GM23338 (cell line): ENCODE results near the gene STIM1. TPM values are rescaled to one million over a fixed set of nuclear protein-coding genes. Genes with fewer than 3 reads are reported as not detected.

Source experiments
- ATAC-seq: fragments of 200-7000 bp; cut with Tn5 transposase; 3 replicates; pipeline ENCODE4 v1.9.1; 2020
- DNase-seq: peaks from one replicate; pipeline ENCODE4 v3.0.0-alpha.2; 2015; ENCODE audit warnings: low spot score
- H2AFZ ChIP-seq: fragments of 200-600 bp; sonication (generic); 2 replicates; pipeline ENCODE4 v1.8.0; 2016; ENCODE audit warnings: antibody characterized with exemption, mild to moderate bottlenecking, moderate library complexity
- H3F3A ChIP-seq: fragments of 200-600 bp; sonication (generic); replicated peaks from 2 replicates; pipeline ENCODE4 v1.8.0; 2017; ENCODE audit warnings: antibody characterized with exemption, mixed run types, low read depth
- H3K27ac ChIP-seq: fragments of 200-600 bp; sonication (generic); 2 replicates; pipeline ENCODE4 v1.6.1; 2016; ENCODE audit warnings: low read depth
- H3K27me3 ChIP-seq: fragments of 200-600 bp; sonication (generic); 2 replicates; pipeline ENCODE4 v1.8.0; 2016; ENCODE audit warnings: mild to moderate bottlenecking, mixed run types, moderate library complexity; ENCODE audit not compliant: insufficient read depth
- H3K36me3 ChIP-seq: fragments of 200-600 bp; sonication (generic); 2 replicates; pipeline ENCODE4 v1.8.0; 2016; ENCODE audit warnings: mild to moderate bottlenecking; ENCODE audit not compliant: insufficient read depth
- H3K4me1 ChIP-seq: fragments of 200-600 bp; sonication (generic); 2 replicates; pipeline ENCODE4 v1.8.0; 2016; ENCODE audit warnings: mild to moderate bottlenecking, moderate library complexity; ENCODE audit not compliant: insufficient read depth
- H3K4me2 ChIP-seq: fragments of 200-600 bp; sonication (generic); 2 replicates; pipeline ENCODE4 v1.7.1; 2017; ENCODE audit warnings: mixed run types
- H3K4me3 ChIP-seq: fragments of 200-600 bp; sonication (generic); 2 replicates; pipeline ENCODE4 v1.6.1; 2016; ENCODE audit warnings: mixed run types
- H3K79me2 ChIP-seq: fragments of 200-600 bp; sonication (generic); replicated peaks from 2 replicates; pipeline ENCODE4 v1.8.0; 2017; ENCODE audit warnings: mild to moderate bottlenecking; ENCODE audit not compliant: insufficient read depth
- H3K9me2 ChIP-seq: fragments of 200-600 bp; sonication (generic); 2 replicates; pipeline ENCODE4 v1.8.0; 2017; ENCODE audit not compliant: insufficient read depth
- H4K20me1 ChIP-seq: fragments of 200-600 bp; sonication (generic); replicated peaks from 2 replicates; pipeline ENCODE4 v1.8.0; 2017; ENCODE audit warnings: mild to moderate bottlenecking; ENCODE audit not compliant: insufficient read depth
- H3K27ac Mint-ChIP-seq: 2 replicates; pipeline ENCODE4 v1.8.0; 2020; ENCODE audit warnings: inconsistent platforms, mild to moderate bottlenecking, moderate library complexity, mixed read lengths
- H3K27me3 Mint-ChIP-seq: 3 replicates; pipeline ENCODE4 v1.8.0; 2022; ENCODE audit warnings: low read depth, mild to moderate bottlenecking, moderate library complexity, mixed read lengths, inconsistent platforms; ENCODE audit not compliant: insufficient read depth, poor library complexity
- H3K36me3 Mint-ChIP-seq: 3 replicates; pipeline ENCODE4 v1.8.0; 2021; ENCODE audit warnings: low read depth, mild to moderate bottlenecking, inconsistent platforms, moderate library complexity, mixed read lengths
- H3K4me1 Mint-ChIP-seq: 3 replicates; pipeline ENCODE4 v1.8.0; 2020; ENCODE audit warnings: mild to moderate bottlenecking, inconsistent platforms, mixed read lengths
- H3K4me3 Mint-ChIP-seq: 3 replicates; pipeline ENCODE4 v1.8.0; 2021; ENCODE audit warnings: moderate library complexity, mild to moderate bottlenecking, inconsistent platforms, mixed read lengths
- H3K9me3 Mint-ChIP-seq: 3 replicates; pipeline ENCODE4 v1.8.0; 2020; ENCODE audit warnings: moderate library complexity, mild to moderate bottlenecking, inconsistent platforms, mixed read lengths
- CREB1 ChIP-seq: fragments of 250-450 bp; sonication (Bioruptor Pico); IDR thresholded peaks from 2 replicates; pipeline ENCODE4 v1.5.0; 2020; ENCODE audit warnings: low read depth, mild to moderate bottlenecking, moderate library complexity
- ETS1 ChIP-seq: IDR thresholded peaks from 2 replicates; pipeline ENCODE4 v1.6.1; 2016; ENCODE audit warnings: antibody characterized with exemption
- EZH2 ChIP-seq: fragments of 200-600 bp; sonication (generic); IDR thresholded peaks from one replicate; pipeline ENCODE4 v1.8.0; 2017; ENCODE audit warnings: antibody characterized with exemption, mild to moderate bottlenecking, low read depth; ENCODE audit not compliant: unreplicated experiment
- EZH2phosphoT487 ChIP-seq: fragments of 200-600 bp; sonication (generic); IDR thresholded peaks from one replicate; pipeline ENCODE4 v1.8.1; 2018; ENCODE audit warnings: antibody characterized with exemption; ENCODE audit not compliant: unreplicated experiment
- JUNB ChIP-seq: IDR thresholded peaks from one replicate; pipeline ENCODE4 v1.6.1; 2016; ENCODE audit warnings: antibody characterized with exemption; ENCODE audit not compliant: unreplicated experiment
- NANOG ChIP-seq: IDR thresholded peaks from 2 replicates; pipeline ENCODE4 v1.6.1; 2016; ENCODE audit warnings: antibody characterized with exemption, borderline replicate concordance
- POLR2AphosphoS5 ChIP-seq: IDR thresholded peaks from 2 replicates; pipeline ENCODE4 v1.6.1; 2016; ENCODE audit warnings: antibody characterized with exemption, low read depth
- REST ChIP-seq: IDR thresholded peaks from one replicate; pipeline ENCODE4 v1.6.1; 2018; ENCODE audit warnings: antibody characterized with exemption; ENCODE audit not compliant: unreplicated experiment
- STAT1 ChIP-seq: IDR thresholded peaks from one replicate; pipeline ENCODE4 v1.6.1; 2016; ENCODE audit warnings: antibody characterized with exemption; ENCODE audit not compliant: unreplicated experiment
- ZNF114 ChIP-seq: fragments of 250-450 bp; sonication (Bioruptor Pico); IDR thresholded peaks from 2 replicates; pipeline ENCODE4 v1.5.0; 2020; ENCODE audit warnings: mild to moderate bottlenecking, moderate library complexity
- ZNF331 ChIP-seq: fragments of 250-450 bp; sonication (Bioruptor Pico); IDR thresholded peaks from 2 replicates; pipeline ENCODE4 v1.5.0; 2020; ENCODE audit warnings: low read depth, mild to moderate bottlenecking, moderate library complexity
- polyA plus RNA-seq: library from polyadenylated mRNA; unstranded; fragments of >200 nt; fragmentation: Nextera tagmentation; extraction: Ambion mirVana; gene quantifications from 2 replicates; pipeline ENCODE4 v1.2.1, GENCODE V29; 2016
- total RNA-seq: library from RNA; depleted of rRNA; stranded (reverse); fragments of >200 nt; shearing (Covaris generic); gene quantifications from 2 replicates; pipeline ENCODE4 v1.2.3, GENCODE V29; 2014
- TF ChIP-seq, protein P1 (sequence below): fragments of 250-450 bp; sonication (Bioruptor Pico); IDR thresholded peaks from 2 replicates; pipeline ENCODE4 v1.5.0; 2020; ENCODE audit warnings: mild to moderate bottlenecking, moderate library complexity
- TF ChIP-seq, protein P2 (sequence below), 2 experiments: fragments of 200-600 bp in 1 of 2; sonication (generic) in 1 of 2; conservative IDR thresholded peaks; 2 replicates each; pipeline versions ENCODE4 v1.5.1 to v1.6.1; 2016 to 2017; ENCODE audit warnings: antibody characterized with exemption in 2 of 2, low read depth in 2 of 2, mild to moderate bottlenecking in 2 of 2, moderate library complexity in 1 of 2

Gene STIM1
- total and polyA plus RNA-seq, 2 experiments from 2014 or later = 3.5 to 14.0 TPM

DNA sequence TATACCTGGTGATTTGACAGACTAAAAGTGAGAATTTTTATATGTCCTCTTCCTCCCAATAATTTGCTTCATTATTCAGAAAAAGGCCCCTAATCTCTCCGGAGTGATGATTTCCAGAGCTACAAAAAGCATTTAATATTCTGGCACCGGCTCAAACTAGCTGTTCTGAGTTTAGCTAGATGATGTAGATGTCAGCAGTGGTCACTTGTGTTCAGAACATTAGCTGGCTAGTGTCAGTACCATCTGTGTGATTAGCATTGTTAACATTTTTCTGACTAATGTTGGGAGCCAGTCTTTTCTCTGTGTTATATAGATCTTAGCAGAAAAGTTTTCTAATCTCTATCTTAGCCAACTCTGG, 170.5 kb downstream of the STIM1 start:
- Mint-ChIP-seq H3K4me1 (no peaks in the 10 kb centered on the region), H3K27ac (no peak overlapping the region), H3K4me3 (no peak overlapping the region), H3K9me3 (peaks cover 14% of the 10 kb centered on the region), H3K36me3 (0 out of 3 replicates have a peak, but pooled peaks cover 4% of the 10 kb centered on the region), H3K27me3 (peaks cover 2% of the 10 kb centered on the region)
- no peaks in the 10 kb centered on the region; the same call in 1 of the 2 replicates for H4K20me1 ChIP-seq
- peaks cover 2% of the 10 kb centered on the region; the same call in 1 of the 2 replicates for H3K9me2 ChIP-seq
- no peaks in the 10 kb centered on the region for H3K27me3 ChIP-seq
- H3K36me3 ChIP-seq = no peaks in the 10 kb centered on the region
- no peaks in the 10 kb centered on the region for H3F3A ChIP-seq
- ATAC-seq (no peak), DNase-seq (no peak)
- no peaks in the 10 kb centered on the region; the same call in 1 of the 2 replicates for H3K79me2 ChIP-seq
- H3K4me1 ChIP-seq = no peaks in the 10 kb centered on the region
- no peak overlapping the region for H3K4me3 ChIP-seq
- no peak overlapping the region for H3K4me2 ChIP-seq
- no peak overlapping the region for H2AFZ ChIP-seq
- no peak for TF ChIP-seq EZH2
- no peak for TF ChIP-seq NANOG
- no peak for TF ChIP-seq CREB1
- TF ChIP-seq POLR2AphosphoS5 = no peak
- no peak for TF ChIP-seq ETS1
- TF ChIP-seq ZNF331 (CRISPR knock-in tag) = no peak
- no peak for TF ChIP-seq STAT1
- TF ChIP-seq EZH2phosphoT487 = no peak
- no peak for TF ChIP-seq JUNB
- TF ChIP-seq, protein P1, sequence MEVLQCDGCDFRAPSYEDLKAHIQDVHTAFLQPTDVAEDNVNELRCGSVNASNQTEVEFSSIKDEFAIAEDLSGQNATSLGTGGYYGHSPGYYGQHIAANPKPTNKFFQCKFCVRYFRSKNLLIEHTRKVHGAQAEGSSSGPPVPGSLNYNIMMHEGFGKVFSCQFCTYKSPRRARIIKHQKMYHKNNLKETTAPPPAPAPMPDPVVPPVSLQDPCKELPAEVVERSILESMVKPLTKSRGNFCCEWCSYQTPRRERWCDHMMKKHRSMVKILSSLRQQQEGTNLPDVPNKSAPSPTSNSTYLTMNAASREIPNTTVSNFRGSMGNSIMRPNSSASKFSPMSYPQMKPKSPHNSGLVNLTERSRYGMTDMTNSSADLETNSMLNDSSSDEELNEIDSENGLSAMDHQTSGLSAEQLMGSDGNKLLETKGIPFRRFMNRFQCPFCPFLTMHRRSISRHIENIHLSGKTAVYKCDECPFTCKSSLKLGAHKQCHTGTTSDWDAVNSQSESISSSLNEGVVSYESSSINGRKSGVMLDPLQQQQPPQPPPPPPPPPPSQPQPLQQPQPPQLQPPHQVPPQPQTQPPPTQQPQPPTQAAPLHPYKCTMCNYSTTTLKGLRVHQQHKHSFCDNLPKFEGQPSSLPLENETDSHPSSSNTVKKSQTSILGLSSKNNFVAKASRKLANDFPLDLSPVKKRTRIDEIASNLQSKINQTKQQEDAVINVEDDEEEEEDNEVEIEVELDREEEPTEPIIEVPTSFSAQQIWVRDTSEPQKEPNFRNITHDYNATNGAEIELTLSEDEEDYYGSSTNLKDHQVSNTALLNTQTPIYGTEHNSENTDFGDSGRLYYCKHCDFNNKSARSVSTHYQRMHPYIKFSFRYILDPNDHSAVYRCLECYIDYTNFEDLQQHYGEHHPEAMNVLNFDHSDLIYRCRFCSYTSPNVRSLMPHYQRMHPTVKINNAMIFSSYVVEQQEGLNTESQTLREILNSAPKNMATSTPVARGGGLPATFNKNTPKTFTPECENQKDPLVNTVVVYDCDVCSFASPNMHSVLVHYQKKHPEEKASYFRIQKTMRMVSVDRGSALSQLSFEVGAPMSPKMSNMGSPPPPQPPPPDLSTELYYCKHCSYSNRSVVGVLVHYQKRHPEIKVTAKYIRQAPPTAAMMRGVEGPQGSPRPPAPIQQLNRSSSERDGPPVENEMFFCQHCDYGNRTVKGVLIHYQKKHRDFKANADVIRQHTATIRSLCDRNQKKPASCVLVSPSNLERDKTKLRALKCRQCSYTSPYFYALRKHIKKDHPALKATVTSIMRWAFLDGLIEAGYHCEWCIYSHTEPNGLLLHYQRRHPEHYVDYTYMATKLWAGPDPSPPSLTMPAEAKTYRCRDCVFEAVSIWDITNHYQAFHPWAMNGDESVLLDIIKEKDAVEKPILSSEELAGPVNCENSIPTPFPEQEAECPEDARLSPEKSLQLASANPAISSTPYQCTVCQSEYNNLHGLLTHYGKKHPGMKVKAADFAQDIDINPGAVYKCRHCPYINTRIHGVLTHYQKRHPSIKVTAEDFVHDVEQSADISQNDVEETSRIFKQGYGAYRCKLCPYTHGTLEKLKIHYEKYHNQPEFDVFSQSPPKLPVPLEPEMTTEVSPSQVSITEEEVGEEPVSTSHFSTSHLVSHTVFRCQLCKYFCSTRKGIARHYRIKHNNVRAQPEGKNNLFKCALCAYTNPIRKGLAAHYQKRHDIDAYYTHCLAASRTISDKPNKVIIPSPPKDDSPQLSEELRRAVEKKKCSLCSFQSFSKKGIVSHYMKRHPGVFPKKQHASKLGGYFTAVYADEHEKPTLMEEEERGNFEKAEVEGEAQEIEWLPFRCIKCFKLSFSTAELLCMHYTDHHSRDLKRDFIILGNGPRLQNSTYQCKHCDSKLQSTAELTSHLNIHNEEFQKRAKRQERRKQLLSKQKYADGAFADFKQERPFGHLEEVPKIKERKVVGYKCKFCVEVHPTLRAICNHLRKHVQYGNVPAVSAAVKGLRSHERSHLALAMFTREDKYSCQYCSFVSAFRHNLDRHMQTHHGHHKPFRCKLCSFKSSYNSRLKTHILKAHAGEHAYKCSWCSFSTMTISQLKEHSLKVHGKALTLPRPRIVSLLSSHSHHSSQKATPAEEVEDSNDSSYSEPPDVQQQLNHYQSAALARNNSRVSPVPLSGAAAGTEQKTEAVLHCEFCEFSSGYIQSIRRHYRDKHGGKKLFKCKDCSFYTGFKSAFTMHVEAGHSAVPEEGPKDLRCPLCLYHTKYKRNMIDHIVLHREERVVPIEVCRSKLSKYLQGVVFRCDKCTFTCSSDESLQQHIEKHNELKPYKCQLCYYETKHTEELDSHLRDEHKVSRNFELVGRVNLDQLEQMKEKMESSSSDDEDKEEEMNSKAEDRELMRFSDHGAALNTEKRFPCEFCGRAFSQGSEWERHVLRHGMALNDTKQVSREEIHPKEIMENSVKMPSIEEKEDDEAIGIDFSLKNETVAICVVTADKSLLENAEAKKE (CRISPR knock-in tag) = no peak
- TF ChIP-seq REST = no peak
- TF ChIP-seq, protein P2, sequence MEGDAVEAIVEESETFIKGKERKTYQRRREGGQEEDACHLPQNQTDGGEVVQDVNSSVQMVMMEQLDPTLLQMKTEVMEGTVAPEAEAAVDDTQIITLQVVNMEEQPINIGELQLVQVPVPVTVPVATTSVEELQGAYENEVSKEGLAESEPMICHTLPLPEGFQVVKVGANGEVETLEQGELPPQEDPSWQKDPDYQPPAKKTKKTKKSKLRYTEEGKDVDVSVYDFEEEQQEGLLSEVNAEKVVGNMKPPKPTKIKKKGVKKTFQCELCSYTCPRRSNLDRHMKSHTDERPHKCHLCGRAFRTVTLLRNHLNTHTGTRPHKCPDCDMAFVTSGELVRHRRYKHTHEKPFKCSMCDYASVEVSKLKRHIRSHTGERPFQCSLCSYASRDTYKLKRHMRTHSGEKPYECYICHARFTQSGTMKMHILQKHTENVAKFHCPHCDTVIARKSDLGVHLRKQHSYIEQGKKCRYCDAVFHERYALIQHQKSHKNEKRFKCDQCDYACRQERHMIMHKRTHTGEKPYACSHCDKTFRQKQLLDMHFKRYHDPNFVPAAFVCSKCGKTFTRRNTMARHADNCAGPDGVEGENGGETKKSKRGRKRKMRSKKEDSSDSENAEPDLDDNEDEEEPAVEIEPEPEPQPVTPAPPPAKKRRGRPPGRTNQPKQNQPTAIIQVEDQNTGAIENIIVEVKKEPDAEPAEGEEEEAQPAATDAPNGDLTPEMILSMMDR (conservative IDR thresholded peaks at IDR 0.05; ENCODE audit: low read depth in 2 of 2) = no peak
- no peak for TF ChIP-seq ZNF114 (CRISPR knock-in tag)
- H3K27ac ChIP-seq = no peak overlapping the region
